A549 (cell line): ENCODE measurements around the gene PDS5B. TPM values are rescaled to one million over a fixed set of nuclear protein-coding genes. Genes with fewer than 3 reads are reported as not detected.

Source experiments
- ATAC-seq, 2 experiments: fragments of 200-7000 bp in 1 of 2; fragments of >200 bp in 1 of 2; cut with Nextera tagmentation in 1 of 2; cut with Tn5 transposase in 1 of 2; 3 replicates each; pipeline versions ENCODE4 v1.8.0 to v1.9.1; 2018 to 2020; ENCODE audit warnings: mild to moderate bottlenecking in 1 of 2, moderate library complexity in 1 of 2
- CTCF ChIA-PET: fragments of 300-600 bp; sonication (Branson Sonifier 250); formaldehyde crosslinking; extraction: SDS; loops from one replicate; lab custom pipeline; 2021; ENCODE audit warnings: antibody characterized with exemption, inconsistent platforms; lab: Yijun Ruan, JAX
- POLR2A ChIA-PET: fragments of 350-600 bp; formaldehyde crosslinking; extraction: SDS; loops from one replicate; lab custom pipeline; 2021; ENCODE audit warnings: antibody characterized with exemption, inconsistent platforms; lab: Yijun Ruan, JAX
- DNase-seq, 2 experiments: peaks; one replicate each; pipeline versions ENCODE4 v3.0.0 to v3.0.0-alpha.2; 2011 to 2016; ENCODE audit warnings: low read depth in 1 of 2, low spot score in 1 of 2
- FAIRE-seq: peaks from 2 replicates; lab custom pipeline; 2011; peaks lifted over from hg19 to GRCh38; lab: Jason Lieb, UNC
- H3K27ac ChIP-seq, 2 experiments: fragments of >200 bp; sonication (Bioruptor Twin); formaldehyde crosslinking; 3 replicates each; pipeline ENCODE4 v1.5.1; 2016 to 2017
- H3K4me1 ChIP-seq: fragments of >200 bp; sonication (Bioruptor Twin); formaldehyde crosslinking; 3 replicates; pipeline ENCODE4 v1.6.1; 2016
- H3K4me2 ChIP-seq: fragments of >200 bp; sonication (Bioruptor Twin); formaldehyde crosslinking; 3 replicates; pipeline ENCODE4 v1.6.1; 2016
- H3K4me3 ChIP-seq: fragments of >200 bp; sonication (Bioruptor Twin); formaldehyde crosslinking; 3 replicates; pipeline ENCODE4 v1.5.1; 2016
- H3K9me3 ChIP-seq: fragments of >200 bp; sonication (Bioruptor Twin); formaldehyde crosslinking; 3 replicates; pipeline ENCODE4 v1.6.1; 2016
- BHLHE40 ChIP-seq: IDR thresholded peaks from 2 replicates; pipeline ENCODE4 v1.6.1; 2012; ENCODE audit warnings: low read depth, low read length, inconsistent platforms
- ESRRA ChIP-seq: fragments of 150-350 bp; IDR thresholded peaks from 2 replicates; pipeline ENCODE4 v1.6.1; 2014; ENCODE audit warnings: mild to moderate bottlenecking, low read length, borderline replicate concordance
- FOXS1 ChIP-seq: fragments of 250-450 bp; sonication (Bioruptor Pico); IDR thresholded peaks from 2 replicates; pipeline ENCODE4 v1.5.0; 2020; ENCODE audit warnings: mild to moderate bottlenecking, moderate library complexity
- JUNB ChIP-seq: fragments of >200 bp; sonication (Bioruptor Twin); formaldehyde crosslinking; IDR thresholded peaks from 2 replicates; pipeline ENCODE4 v1.6.1; 2016
- KDM1A ChIP-seq: fragments of 200-600 bp; sonication (generic); IDR thresholded peaks from 2 replicates; pipeline ENCODE4 v1.6.1; 2016; ENCODE audit warnings: low read depth, mild to moderate bottlenecking
- NFE2L2 ChIP-seq: fragments of 150-350 bp; conservative IDR thresholded peaks from 2 replicates; pipeline ENCODE4 v1.6.1; 2014; ENCODE audit warnings: low read length
- RCOR1 ChIP-seq: fragments of 150-350 bp; IDR thresholded peaks from 2 replicates; pipeline ENCODE4 v1.6.1; 2014; ENCODE audit warnings: antibody characterized with exemption, low read length, low read depth
- RFX5 ChIP-seq: fragments of 450-650 bp; IDR thresholded peaks from 2 replicates; pipeline ENCODE4 v1.7.1; 2014; ENCODE audit warnings: antibody characterized with exemption, mild to moderate bottlenecking, moderate library complexity
- SMC3 ChIP-seq: fragments of >200 bp; sonication (Bioruptor Twin); formaldehyde crosslinking; IDR thresholded peaks from 3 replicates; pipeline ENCODE4 v1.6.1; 2018; ENCODE audit warnings: inconsistent platforms
- SREBF2 ChIP-seq: fragments of 450-650 bp; IDR thresholded peaks from 2 replicates; pipeline ENCODE4 v1.6.1; 2014; ENCODE audit warnings: mild to moderate bottlenecking, moderate library complexity
- ZC3H11A ChIP-seq: fragments of 450-650 bp; IDR thresholded peaks from 2 replicates; pipeline ENCODE4 v1.6.1; 2014; ENCODE audit warnings: antibody characterized with exemption, mild to moderate bottlenecking
- ZNF302 ChIP-seq: fragments of 250-450 bp; sonication (Bioruptor Pico); IDR thresholded peaks from 2 replicates; pipeline ENCODE4 v1.9.0; 2021; ENCODE audit warnings: inconsistent platforms, mild to moderate bottlenecking, moderate library complexity
- ZSCAN20 ChIP-seq: fragments of 250-450 bp; sonication (Bioruptor Pico); IDR thresholded peaks from 2 replicates; pipeline ENCODE4 v1.8.0; 2022; ENCODE audit warnings: mild to moderate bottlenecking, moderate library complexity
- WGBS: methylation state at CpG from one replicate; pipeline ENCODE4 v1.1.6; 2017; ENCODE audit errors: missing lambda C conversion rate; 5-methylcytosine and 5-hydroxymethylcytosine counted together
- polyA plus RNA-seq, 4 experiments: library from polyadenylated mRNA; depleted of rRNA in 3 of 4; stranded (reverse); fragments of >200 nt; fragmentation: RNase III in 1 of 4; extraction: RNeasy Plus Mini Kit Qiagen cat#74134 plus additional on column Dnase treatment in 1 of 4; gene quantifications; 2 replicates in 3 of 4; 3 replicates in 1 of 4; pipeline ENCODE4 v1.2.3, GENCODE V29; 2011 to 2017
- TF ChIP-seq, protein P1 (sequence below): fragments of 250-450 bp; sonication (Bioruptor Pico); IDR thresholded peaks from 2 replicates; pipeline ENCODE4 v1.5.0; 2020; ENCODE audit warnings: low read depth, mild to moderate bottlenecking, moderate library complexity
- TF ChIP-seq, protein P2 (sequence below): fragments of >200 bp; sonication (Bioruptor Twin); formaldehyde crosslinking; IDR thresholded peaks from 3 replicates; pipeline ENCODE4 v1.5.1; 2016
- TF ChIP-seq, protein P3 (sequence below): fragments of 200-600 bp; sonication (generic); IDR thresholded peaks from 2 replicates; pipeline ENCODE4 v1.6.1; 2016; ENCODE audit warnings: antibody characterized with exemption, mild to moderate bottlenecking, moderate library complexity
- TF ChIP-seq, protein P4 (sequence below): IDR thresholded peaks from 2 replicates; pipeline ENCODE4 v1.6.1; 2012

PDS5B gene
- polyA plus RNA-seq, 2 of the 4 experiments (the other 2 are of a cell fraction): 10.6 to 16.0 TPM

DNA sequence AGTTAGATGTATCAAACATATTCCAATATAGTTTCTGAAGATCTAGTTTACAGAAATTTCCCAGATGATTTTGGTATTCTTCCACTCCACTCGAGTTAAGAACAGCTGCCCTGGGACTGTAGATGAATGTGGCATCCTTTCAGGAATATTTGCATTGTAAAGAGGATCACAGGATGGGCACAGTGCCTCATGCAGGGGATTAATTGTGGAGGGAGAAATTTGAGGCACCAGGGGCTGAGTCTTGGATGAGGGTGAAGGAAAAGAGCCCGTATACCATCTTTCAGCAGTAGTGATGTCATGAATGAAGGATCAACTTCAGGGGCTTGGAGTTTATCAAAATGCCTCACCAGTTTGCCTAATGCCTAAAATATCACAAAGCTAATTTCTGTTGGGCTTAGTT, 4.0 kb upstream of the PDS5B start:
- Histone ChIP-seq H3K4me1 (no peaks in the 10 kb centered on the region), H3K27ac (no peak overlapping the region), H3K9me3 (peaks cover 7% of the 10 kb centered on the region; the same call in 2 of the 3 replicates), H3K4me3 (no peak overlapping the region), H3K4me2 (no peak overlapping the region)
- TF ChIP-seq, protein P1, sequence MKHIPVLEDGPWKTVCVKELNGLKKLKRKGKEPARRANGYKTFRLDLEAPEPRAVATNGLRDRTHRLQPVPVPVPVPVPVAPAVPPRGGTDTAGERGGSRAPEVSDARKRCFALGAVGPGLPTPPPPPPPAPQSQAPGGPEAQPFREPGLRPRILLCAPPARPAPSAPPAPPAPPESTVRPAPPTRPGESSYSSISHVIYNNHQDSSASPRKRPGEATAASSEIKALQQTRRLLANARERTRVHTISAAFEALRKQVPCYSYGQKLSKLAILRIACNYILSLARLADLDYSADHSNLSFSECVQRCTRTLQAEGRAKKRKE: no peak
- TF ChIP-seq ZNF302 (CRISPR knock-in tag) (no peak), ZSCAN20 (CRISPR knock-in tag) (no peak), KDM1A (no peak), JUNB (no peak), SMC3 (no peak), SREBF2 (no peak), NFE2L2 (no peak), ESRRA (no peak), BHLHE40 (no peak)
- TF ChIP-seq, protein P2, sequence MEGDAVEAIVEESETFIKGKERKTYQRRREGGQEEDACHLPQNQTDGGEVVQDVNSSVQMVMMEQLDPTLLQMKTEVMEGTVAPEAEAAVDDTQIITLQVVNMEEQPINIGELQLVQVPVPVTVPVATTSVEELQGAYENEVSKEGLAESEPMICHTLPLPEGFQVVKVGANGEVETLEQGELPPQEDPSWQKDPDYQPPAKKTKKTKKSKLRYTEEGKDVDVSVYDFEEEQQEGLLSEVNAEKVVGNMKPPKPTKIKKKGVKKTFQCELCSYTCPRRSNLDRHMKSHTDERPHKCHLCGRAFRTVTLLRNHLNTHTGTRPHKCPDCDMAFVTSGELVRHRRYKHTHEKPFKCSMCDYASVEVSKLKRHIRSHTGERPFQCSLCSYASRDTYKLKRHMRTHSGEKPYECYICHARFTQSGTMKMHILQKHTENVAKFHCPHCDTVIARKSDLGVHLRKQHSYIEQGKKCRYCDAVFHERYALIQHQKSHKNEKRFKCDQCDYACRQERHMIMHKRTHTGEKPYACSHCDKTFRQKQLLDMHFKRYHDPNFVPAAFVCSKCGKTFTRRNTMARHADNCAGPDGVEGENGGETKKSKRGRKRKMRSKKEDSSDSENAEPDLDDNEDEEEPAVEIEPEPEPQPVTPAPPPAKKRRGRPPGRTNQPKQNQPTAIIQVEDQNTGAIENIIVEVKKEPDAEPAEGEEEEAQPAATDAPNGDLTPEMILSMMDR: no peak
- TF ChIP-seq, protein P3, sequence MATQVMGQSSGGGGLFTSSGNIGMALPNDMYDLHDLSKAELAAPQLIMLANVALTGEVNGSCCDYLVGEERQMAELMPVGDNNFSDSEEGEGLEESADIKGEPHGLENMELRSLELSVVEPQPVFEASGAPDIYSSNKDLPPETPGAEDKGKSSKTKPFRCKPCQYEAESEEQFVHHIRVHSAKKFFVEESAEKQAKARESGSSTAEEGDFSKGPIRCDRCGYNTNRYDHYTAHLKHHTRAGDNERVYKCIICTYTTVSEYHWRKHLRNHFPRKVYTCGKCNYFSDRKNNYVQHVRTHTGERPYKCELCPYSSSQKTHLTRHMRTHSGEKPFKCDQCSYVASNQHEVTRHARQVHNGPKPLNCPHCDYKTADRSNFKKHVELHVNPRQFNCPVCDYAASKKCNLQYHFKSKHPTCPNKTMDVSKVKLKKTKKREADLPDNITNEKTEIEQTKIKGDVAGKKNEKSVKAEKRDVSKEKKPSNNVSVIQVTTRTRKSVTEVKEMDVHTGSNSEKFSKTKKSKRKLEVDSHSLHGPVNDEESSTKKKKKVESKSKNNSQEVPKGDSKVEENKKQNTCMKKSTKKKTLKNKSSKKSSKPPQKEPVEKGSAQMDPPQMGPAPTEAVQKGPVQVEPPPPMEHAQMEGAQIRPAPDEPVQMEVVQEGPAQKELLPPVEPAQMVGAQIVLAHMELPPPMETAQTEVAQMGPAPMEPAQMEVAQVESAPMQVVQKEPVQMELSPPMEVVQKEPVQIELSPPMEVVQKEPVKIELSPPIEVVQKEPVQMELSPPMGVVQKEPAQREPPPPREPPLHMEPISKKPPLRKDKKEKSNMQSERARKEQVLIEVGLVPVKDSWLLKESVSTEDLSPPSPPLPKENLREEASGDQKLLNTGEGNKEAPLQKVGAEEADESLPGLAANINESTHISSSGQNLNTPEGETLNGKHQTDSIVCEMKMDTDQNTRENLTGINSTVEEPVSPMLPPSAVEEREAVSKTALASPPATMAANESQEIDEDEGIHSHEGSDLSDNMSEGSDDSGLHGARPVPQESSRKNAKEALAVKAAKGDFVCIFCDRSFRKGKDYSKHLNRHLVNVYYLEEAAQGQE: no peak
- TF ChIP-seq, protein P4, sequence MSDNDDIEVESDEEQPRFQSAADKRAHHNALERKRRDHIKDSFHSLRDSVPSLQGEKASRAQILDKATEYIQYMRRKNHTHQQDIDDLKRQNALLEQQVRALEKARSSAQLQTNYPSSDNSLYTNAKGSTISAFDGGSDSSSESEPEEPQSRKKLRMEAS: no peak
- DNase-seq (no peak), ATAC-seq (no peak), FAIRE-seq (no peak)
- 38% methylated on average over 2 of the region's 2 CpGs for WGBS
- CTCF ChIA-PET: interaction anchor here (0.6 to 2.1 kb wide), 10 partner anchors 11 to 672 kb away, joined by 3 to 14 read pairs (median 3); no protein-coding TSS in a partner anchor
- POLR2A ChIA-PET: no interaction called here

DNA sequence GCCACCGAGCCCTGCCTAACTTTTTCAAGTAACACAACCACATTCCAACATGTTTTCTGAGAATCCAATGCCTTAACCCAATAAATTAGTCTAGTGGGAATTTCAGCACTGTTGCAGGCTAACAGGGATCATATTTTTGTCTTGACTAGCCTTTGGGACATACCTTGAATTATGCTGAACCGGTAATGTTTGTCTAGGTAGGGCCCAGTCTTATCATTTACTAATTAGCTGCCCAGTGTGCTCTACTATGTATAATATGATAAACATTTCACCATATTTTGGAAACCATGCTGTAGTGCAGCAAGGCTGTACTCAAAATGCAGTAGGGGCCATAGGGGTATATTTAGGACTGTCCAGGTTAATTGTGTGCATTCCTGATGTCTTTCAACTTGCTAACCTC, 3.3 kb upstream of the PDS5B start:
- Histone ChIP-seq H3K9me3 (no peaks in the 10 kb centered on the region; the same call in 1 of the 3 replicates), H3K4me2 (no peak overlapping the region), H3K4me3 (no peak overlapping the region), H3K27ac (no peak overlapping the region), H3K4me1 (peaks cover under 1% of the 10 kb centered on the region; the same call in 1 of the 3 replicates)
- no peak for DNase-seq
- ChIA-PET CTCF (interaction anchor here (1.5 kb wide), 1 partner anchor 86 kb away, joined by 5 read pairs; no protein-coding TSS in a partner anchor), POLR2A (no interaction called here)
- ATAC-seq: no peak
- FAIRE-seq: no peak
- whole genome bisulfite sequencing: 23% methylated on average over 2 of the region's 2 CpGs
- TF ChIP-seq BHLHE40 (no peak), ESRRA (no peak), RFX5 (no peak), FOXS1 (no peak), RCOR1 (no peak), ZC3H11A (no peak)
